AG04450 (cell line): ENCODE results near the gene ART3. TPM values are rescaled to one million over a fixed set of nuclear protein-coding genes. Genes with fewer than 3 reads are reported as not detected.
A peak's percentile ranks its signal among the peaks of the same experiment; 100 is the strongest.

Source experiments
- CTCF ChIA-PET: fragments of 300-600, 350-600 bp; formaldehyde crosslinking; extraction: SDS; loops from one replicate; lab custom pipeline; 2022; ENCODE audit warnings: antibody characterized with exemption, inconsistent platforms; lab: Charles Lee
- POLR2A ChIA-PET: fragments of 350-600 bp; formaldehyde crosslinking; extraction: SDS; loops from one replicate; lab custom pipeline; 2021; ENCODE audit warnings: antibody characterized with exemption, inconsistent platforms; lab: Yijun Ruan, JAX
- DNase-seq: peaks from one replicate; pipeline ENCODE4 v3.0.0-alpha.2; 2011; ENCODE audit warnings: low read depth, low spot score
- H3K27ac ChIP-seq: one replicate; pipeline ENCODE4 v1.5.1; 2012; ENCODE audit warnings: low read depth, low read length, control low read depth
- H3K27me3 ChIP-seq: one replicate; pipeline ENCODE4 v1.6.0; 2012; ENCODE audit warnings: low read length; ENCODE audit not compliant: control insufficient read depth, insufficient read depth
- H3K4me3 ChIP-seq: 2 replicates; pipeline ENCODE4 v1.5.1; 2011; ENCODE audit warnings: mild to moderate bottlenecking, low read depth, low read length, control low read depth
- H3K9me3 ChIP-seq: 2 replicates; pipeline ENCODE4 v1.5.1; 2012; ENCODE audit warnings: low read length; ENCODE audit not compliant: control insufficient read depth, insufficient read depth
- CTCF ChIP-seq: IDR thresholded peaks from 2 replicates; pipeline ENCODE4 v1.5.1; 2011; ENCODE audit warnings: low read depth, low read length, control low read depth, inconsistent platforms
- polyA plus RNA-seq: library from polyadenylated mRNA; depleted of rRNA; stranded (reverse); fragments of >200 nt; gene quantifications from 2 replicates; pipeline ENCODE4 v1.2.3, GENCODE V29; 2011

Gene ART3
- polyA plus RNA-seq, 1 experiment: 0.20 TPM

GRCh38 chr4:76060506-76060905 is 14.0 kb upstream of the ART3 start:
- H3K27ac ChIP-seq: no peak overlapping the region
- no peak for DNase-seq
- POLR2A ChIA-PET: no interaction called here
- no peak overlapping the region for H3K4me3 ChIP-seq
- TF ChIP-seq CTCF: no peak
- H3K9me3 ChIP-seq: no peaks in the 10 kb centered on the region
- CTCF ChIA-PET: interaction anchor here (0.8 kb wide), 1 partner anchor 58 kb away, joined by 3 read pairs; no protein-coding TSS in a partner anchor
- peaks cover 5% of the 10 kb centered on the region for H3K27me3 ChIP-seq

- DNase-seq: no peak
- TF ChIP-seq CTCF: no peak
- CTCF ChIA-PET: interaction anchor here (0.8 to 4.5 kb wide), 2 partner anchors 59 to 65 kb away, joined by 3 to 41 read pairs; no protein-coding TSS in a partner anchor
Observed at GRCh38 chr4:76061421-76061820, 13.1 kb upstream of the ART3 start.

GRCh38 chr4:76061982-76062381 is 12.5 kb upstream of the ART3 start:
- DNase-seq: no peak
- Histone ChIP-seq H3K4me3 (no peak overlapping the region), H3K27ac (no peak overlapping the region), H3K27me3 (no peaks in the 10 kb centered on the region), H3K9me3 (no peaks in the 10 kb centered on the region)
- CTCF ChIA-PET: interaction anchor here (0.6 to 4.5 kb wide), 4 partner anchors 25 to 71 kb away, joined by 3 to 41 read pairs (median 5); partner anchors contain the start of gene SDAD1
- TF ChIP-seq CTCF: no peak
- POLR2A ChIA-PET: interaction anchor here (0.7 kb wide), 1 partner anchor 42 kb away, joined by 5 read pairs; no protein-coding TSS in a partner anchor

More at GRCh38 chr4:76061421-76061820, 13.1 kb upstream of the ART3 start:
- H3K9me3 ChIP-seq: no peaks in the 10 kb centered on the region
- peaks cover under 1% of the 10 kb centered on the region for H3K27me3 ChIP-seq
- no peak overlapping the region for H3K27ac ChIP-seq
- H3K4me3 ChIP-seq: no peak overlapping the region
- POLR2A ChIA-PET: no interaction called here

- Histone ChIP-seq H3K27me3 (no peaks in the 10 kb centered on the region), H3K27ac (no peak overlapping the region), H3K9me3 (no peaks in the 10 kb centered on the region), H3K4me3 (no peak overlapping the region)
- POLR2A ChIA-PET: interaction anchor here (1.1 kb wide), 1 partner anchor 71 kb away, joined by 3 read pairs; no protein-coding TSS in a partner anchor
- no peak for TF ChIP-seq CTCF
- CTCF ChIA-PET: interaction anchor here (1.1 to 6.1 kb wide), 6 partner anchors 21 to 72 kb away, joined by 4 to 163 read pairs (median 6); no protein-coding TSS in a partner anchor
- no peak for DNase-seq
Observed at GRCh38 chr4:76066546-76066945, 8.0 kb upstream of the ART3 start.

- Histone ChIP-seq H3K27me3 (no peaks in the 10 kb centered on the region), H3K27ac (no peak overlapping the region), H3K9me3 (no peaks in the 10 kb centered on the region), H3K4me3 (no peak overlapping the region)
- DNase-seq: peak; percentile 34
- CTCF ChIA-PET: interaction anchor here (0.7 to 6.1 kb wide), 14 partner anchors 8 to 121 kb away, joined by 3 to 163 read pairs (median 4); no protein-coding TSS in a partner anchor
- POLR2A ChIA-PET: no interaction called here
- TF ChIP-seq CTCF: peak; percentile 88
Observed at GRCh38 chr4:76067652-76068286, 6.7 kb upstream of the ART3 start.
